Nephron (organoid): ENCODE data around the gene TRAF3IP3.
A peak's percentile ranks its signal among the peaks of the same experiment; 100 is the strongest.

Source experiments
- H3K27ac Mint-ChIP-seq, 3 experiments: 2 replicates each; pipeline ENCODE4 v1.8.0; 2020; ENCODE audit warnings: mixed read lengths in 3 of 3, mild to moderate bottlenecking in 2 of 3, moderate library complexity in 1 of 3
- H3K27me3 Mint-ChIP-seq: 2 replicates; pipeline ENCODE4 v1.8.0; 2021; ENCODE audit warnings: low read depth, mild to moderate bottlenecking, moderate library complexity, mixed read lengths
- H3K36me3 Mint-ChIP-seq: 2 replicates; pipeline ENCODE4 v1.8.0; 2020; ENCODE audit warnings: low read depth, mixed read lengths
- H3K4me1 Mint-ChIP-seq: 2 replicates; pipeline ENCODE4 v1.8.0; 2020; ENCODE audit warnings: mixed read lengths
- H3K4me3 Mint-ChIP-seq, 3 experiments: 2 replicates each; pipeline ENCODE4 v1.8.0; 2020; ENCODE audit warnings: mild to moderate bottlenecking in 3 of 3, mixed read lengths in 3 of 3, moderate library complexity in 2 of 3
- H3K9me3 Mint-ChIP-seq: 2 replicates; pipeline ENCODE4 v1.8.0; 2020; ENCODE audit warnings: mixed read lengths
- CTCF ChIP-seq, 3 experiments: fragments of 200-600 bp; sonication (generic); IDR thresholded peaks; one replicate each; pipeline ENCODE4 v1.5.0; 2021; ENCODE audit warnings: antibody characterized with exemption in 3 of 3; ENCODE audit not compliant: unreplicated experiment in 3 of 3

The TRAF3IP3 gene

DNA sequence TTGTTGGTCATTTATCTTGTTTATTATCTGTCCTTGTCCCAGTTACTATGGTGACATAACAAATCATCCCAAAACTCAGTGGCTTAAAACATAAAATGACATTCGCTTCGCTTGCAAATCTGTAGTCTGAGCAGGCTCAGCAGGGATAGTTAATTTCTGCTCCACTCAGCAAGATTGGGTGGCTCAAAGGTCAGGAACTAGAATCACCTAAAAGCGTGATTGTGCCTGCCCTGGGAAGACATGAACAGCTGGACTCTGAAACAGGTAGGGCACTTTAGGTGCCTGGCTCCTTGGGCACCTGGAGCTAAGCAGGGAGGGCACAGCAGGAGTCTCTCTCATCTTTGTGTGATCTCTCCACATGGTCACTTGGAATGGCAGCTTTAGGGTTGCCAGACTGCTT lies 14.7 kb upstream of the TRAF3IP3 start:
- H3K27me3 Mint-ChIP-seq = peaks cover 23% of the 10 kb centered on the region
- H3K9me3 Mint-ChIP-seq = no peaks in the 10 kb centered on the region
- peaks cover 25% of the 10 kb centered on the region for H3K4me1 Mint-ChIP-seq
- no peaks in the 10 kb centered on the region for H3K36me3 Mint-ChIP-seq
- H3K4me3 Mint-ChIP-seq = no peak overlapping the region
- no peak for TF ChIP-seq CTCF (IDR thresholded peaks at IDR 0.05; ENCODE audit: unreplicated experiment in 3 of 3)
- no peak overlapping the region for H3K27ac Mint-ChIP-seq

- TF ChIP-seq CTCF (IDR thresholded peaks at IDR 0.05; ENCODE audit: unreplicated experiment in 3 of 3) = no peak
- Mint-ChIP-seq H3K27me3 (peaks cover 20% of the 10 kb centered on the region), H3K36me3 (no peaks in the 10 kb centered on the region), H3K4me1 (peaks cover 31% of the 10 kb centered on the region), H3K9me3 (no peaks in the 10 kb centered on the region), H3K27ac (peak overlapping the region in 2 of 3 experiments; percentile 73 to 92), H3K4me3 (peak overlapping the region in 1 of 3 experiments; percentile 38)
These were observed 14.0 kb upstream of the TRAF3IP3 start for GRCh38 chr1:209741889-209742288.

DNA sequence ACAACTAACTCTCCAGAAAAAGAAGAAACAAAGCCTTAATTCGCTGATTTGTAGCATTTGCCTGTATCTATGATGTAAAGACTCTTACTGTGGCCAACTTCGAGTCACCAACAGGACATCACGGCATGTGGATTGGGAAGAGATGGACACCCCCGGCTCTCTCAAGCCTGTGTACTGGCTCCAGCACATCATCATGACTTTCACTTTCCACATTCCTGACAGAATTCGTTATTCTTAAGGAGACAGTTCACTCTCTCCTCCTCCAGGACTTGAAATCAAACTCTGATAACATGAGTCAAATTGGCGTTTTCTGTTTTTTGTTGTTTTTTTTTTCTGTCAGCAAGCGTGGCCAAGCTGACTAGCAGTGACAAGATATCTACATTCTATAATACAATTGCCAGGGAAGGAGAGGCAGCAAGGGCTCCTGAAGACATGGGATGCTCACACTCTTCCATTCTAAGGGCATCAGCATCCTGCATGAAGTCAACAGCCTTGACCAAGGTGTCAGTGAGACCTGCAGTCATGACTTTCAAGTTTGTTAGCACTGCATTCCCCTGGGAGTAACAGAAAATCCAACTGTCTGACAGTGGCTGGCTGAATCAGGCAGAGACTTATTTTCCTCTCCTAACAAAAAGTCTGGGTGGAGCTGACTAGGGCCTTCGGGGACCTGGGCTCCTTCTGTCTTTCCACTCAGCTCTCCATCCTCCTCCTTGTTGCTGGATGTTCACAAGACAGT lies 13.3 kb upstream of the TRAF3IP3 start:
- peak overlapping the region in 2 of 3 experiments; percentile 50 to 52 for H3K4me3 Mint-ChIP-seq
- H3K9me3 Mint-ChIP-seq = no peaks in the 10 kb centered on the region
- peak overlapping the region; percentile 33 to 92 (median 80) for H3K27ac Mint-ChIP-seq
- H3K27me3 Mint-ChIP-seq = peaks cover 16% of the 10 kb centered on the region
- no peak for TF ChIP-seq CTCF (IDR thresholded peaks at IDR 0.05; ENCODE audit: unreplicated experiment in 3 of 3)
- peaks cover 31% of the 10 kb centered on the region for H3K4me1 Mint-ChIP-seq
- H3K36me3 Mint-ChIP-seq = no peaks in the 10 kb centered on the region

DNA sequence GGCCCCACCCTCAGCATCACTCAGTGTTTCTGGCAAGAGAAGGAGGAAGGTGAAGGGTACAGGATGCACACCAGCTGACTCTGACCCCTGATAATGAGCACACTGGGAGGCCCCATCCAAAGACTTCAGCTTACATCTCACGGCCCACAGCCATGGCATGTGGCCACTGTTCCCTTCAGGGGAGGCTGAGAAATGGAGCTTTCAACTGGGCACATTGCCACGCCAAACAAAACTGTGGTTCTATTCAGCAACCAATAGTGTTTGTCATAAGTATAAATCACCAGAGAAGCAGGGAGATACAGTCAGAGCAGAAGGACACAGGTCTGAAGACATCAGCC lies 12.7 kb upstream of the TRAF3IP3 start:
- Mint-ChIP-seq H3K27me3 (peaks cover 21% of the 10 kb centered on the region), H3K4me3 (no peak overlapping the region), H3K27ac (peak overlapping the region in 2 of 3 experiments; percentile 80 to 92)

DNA sequence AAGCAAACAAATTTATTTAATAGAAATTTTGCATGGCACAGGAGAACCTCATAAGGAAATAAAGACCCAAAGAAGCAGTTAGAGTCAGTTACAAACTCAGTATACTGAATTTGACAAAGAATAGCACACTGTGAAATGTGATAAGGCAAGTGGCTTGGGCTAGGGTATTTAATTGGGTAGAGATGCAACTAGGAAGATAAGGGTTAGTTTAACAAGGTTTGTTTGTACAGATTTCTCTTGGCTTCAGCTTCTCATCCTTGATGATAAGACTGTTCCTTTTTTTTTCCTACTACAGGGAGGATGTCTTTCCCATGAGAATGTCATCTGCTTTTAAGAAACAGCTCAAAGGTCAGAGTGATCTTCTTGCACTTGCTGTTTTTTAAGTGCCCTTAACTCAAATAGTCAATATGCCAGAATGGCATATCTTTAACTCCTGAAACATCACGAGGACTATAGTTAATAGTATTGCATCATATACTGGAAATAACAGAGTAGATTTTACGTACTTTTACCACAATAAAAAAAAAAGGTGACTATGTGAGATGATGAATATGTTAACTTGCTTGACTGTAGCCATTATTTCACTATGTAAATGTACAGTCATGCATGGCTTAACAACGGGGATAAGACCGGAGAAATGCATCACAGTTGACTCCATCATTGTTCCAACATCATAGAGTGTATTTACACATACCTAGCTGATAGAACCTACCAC lies 9.2 kb upstream of the TRAF3IP3 start:
- Mint-ChIP-seq H3K4me1 (peaks cover 29% of the 10 kb centered on the region), H3K9me3 (no peaks in the 10 kb centered on the region), H3K27ac (no peak overlapping the region), H3K4me3 (no peak overlapping the region), H3K27me3 (peaks cover 27% of the 10 kb centered on the region), H3K36me3 (no peaks in the 10 kb centered on the region)
- no peak for TF ChIP-seq CTCF (IDR thresholded peaks at IDR 0.05; ENCODE audit: unreplicated experiment in 3 of 3)

More for the DNA sequence above, 12.7 kb upstream of the TRAF3IP3 start:
- Mint-ChIP-seq H3K36me3 (no peaks in the 10 kb centered on the region), H3K4me1 (peaks cover 31% of the 10 kb centered on the region), H3K9me3 (no peaks in the 10 kb centered on the region)
- TF ChIP-seq CTCF (IDR thresholded peaks at IDR 0.05; ENCODE audit: unreplicated experiment in 3 of 3) = no peak
